HG03571 (cell line): Measurements from ENCODE around the gene SRPRB.

Source experiments
- ATAC-seq: cut with Tn5 transposase; IDR thresholded peaks from one replicate; pipeline ENCODE4 v1.9.1; 2021; ENCODE audit not compliant: unreplicated experiment

Gene SRPRB

DNA sequence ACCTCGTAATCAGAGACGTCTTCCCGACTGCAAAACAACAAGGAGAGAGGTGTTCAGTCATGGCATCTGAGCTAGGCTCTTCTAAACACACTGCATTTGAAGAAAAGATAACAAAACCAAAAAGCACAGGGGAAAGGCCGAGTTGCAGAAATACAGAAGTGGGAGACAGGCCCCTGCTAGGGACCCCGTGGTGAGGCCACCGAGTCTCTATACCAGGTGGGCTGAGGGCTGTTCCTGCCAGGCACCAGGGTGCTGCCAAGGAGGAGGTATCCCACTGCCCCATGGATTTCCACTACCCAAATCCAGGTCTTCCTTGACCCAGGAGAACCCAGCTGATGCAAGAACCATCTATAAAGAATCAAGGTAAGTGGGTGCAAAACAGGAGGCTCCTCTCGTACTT, 59.0 kb downstream of the SRPRB start:
- ATAC-seq = no peak

- ATAC-seq = no peak
Measured at GRCh38 chr3:133865136-133865855, 59.7 kb downstream of the SRPRB start.

- ATAC-seq = no peak
Measured at GRCh38 chr3:133866141-133866540, 60.5 kb downstream of the SRPRB start.

DNA sequence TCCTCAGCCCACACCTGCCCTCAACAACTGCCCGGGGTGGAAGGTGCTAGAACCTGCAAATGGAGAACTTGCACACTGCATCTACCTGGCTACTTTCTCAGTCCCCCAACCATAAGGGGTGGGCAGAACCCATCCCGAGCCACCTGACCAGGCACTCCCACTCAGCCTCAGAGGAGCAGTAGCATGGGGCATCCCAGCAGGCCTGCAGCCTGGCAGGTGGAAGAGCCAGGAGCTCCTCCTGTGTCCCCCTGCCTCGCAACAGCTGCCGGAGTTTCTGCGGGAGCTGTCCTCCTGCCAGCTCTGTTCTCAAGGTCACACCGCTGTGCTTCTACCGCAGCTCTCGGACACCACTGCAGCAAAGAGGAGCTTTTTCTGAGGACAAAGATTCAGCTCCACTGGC, 62.6 kb downstream of the SRPRB start:
- no peak for ATAC-seq

DNA sequence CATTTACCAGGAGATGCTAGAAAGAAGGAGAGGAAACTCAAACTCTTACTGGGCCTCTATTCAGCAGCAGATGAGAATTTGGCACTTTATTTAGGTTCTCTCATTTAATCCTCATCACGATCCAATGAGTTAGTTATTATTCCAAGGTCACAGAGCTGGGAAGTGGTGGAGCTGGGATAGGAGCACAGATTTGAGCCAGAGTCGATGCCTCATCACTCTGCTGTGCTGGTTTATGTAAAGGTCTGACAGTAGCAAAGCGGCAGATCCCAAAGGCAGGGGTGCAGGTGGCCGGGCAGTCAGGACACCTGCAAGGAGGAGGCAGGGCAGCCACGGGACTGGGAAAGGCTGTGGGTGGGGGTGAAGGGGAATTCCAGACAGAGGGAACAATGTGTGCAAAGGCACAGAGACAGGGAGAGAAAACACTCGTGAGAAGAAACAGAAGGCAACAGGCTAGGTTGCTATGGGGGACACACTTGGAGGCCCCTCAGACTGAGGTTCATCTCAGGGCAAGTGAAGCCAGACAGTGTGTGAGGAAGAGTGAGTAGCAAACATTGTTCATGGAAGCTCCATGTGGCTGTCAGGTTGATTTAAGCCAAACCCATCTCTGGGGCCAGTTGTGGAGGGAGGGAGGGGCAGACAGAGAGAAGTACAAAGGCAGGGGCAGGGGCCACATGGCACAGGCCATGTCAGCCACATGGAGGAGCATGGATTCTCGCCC, 63.3 kb downstream of the SRPRB start:
- no peak for ATAC-seq

DNA sequence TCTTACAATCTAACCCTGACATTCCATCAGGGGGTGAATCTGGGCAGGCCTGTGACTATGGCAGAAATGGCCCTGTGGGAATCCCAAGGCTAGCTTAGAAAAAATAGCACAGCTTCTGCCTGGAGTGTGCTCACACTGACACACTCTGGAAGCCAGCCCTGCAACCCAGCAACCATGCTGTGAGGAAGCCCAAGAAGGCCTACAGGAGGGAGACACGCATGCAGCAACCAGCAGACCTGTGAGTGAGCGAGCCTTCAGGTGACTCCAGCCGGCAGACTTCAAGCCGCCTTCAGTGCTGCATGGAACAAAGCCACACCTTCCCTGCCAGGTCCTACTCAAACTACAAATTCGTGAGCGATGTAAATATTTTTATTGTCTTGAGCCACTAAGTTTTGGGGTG, 64.0 kb downstream of the SRPRB start:
- ATAC-seq = no peak

- no peak for ATAC-seq
Measured at GRCh38 chr3:133870822-133871221, 65.2 kb downstream of the SRPRB start.
